Spinal cord (tissue), 10 donors: ENCODE data around the gene ITPK1. TPM values are rescaled to one million over a fixed set of nuclear protein-coding genes. Genes with fewer than 3 reads are reported as not detected.

Source experiments
- DNase-seq, 6 donors: peaks; one replicate each; pipeline versions ENCODE4 v3.0.0 to v3.0.0-alpha.2; 2013 to 2015; ENCODE audit warnings: low spot score in 6 of 6, low read depth in 4 of 6
- H3K27ac ChIP-seq: one replicate; pipeline ENCODE4 v1.5.1; 2013; ENCODE audit warnings: low read depth, low read length, control low read depth
- H3K27me3 ChIP-seq: one replicate; pipeline ENCODE4 v1.6.1; 2013; ENCODE audit warnings: low read length; ENCODE audit not compliant: control insufficient read depth, insufficient read depth
- H3K36me3 ChIP-seq: one replicate; pipeline ENCODE4 v1.6.1; 2013; ENCODE audit warnings: low read length; ENCODE audit not compliant: control insufficient read depth, insufficient read depth
- H3K4me1 ChIP-seq: one replicate; pipeline ENCODE4 v1.6.1; 2013; ENCODE audit warnings: low read length; ENCODE audit not compliant: control insufficient read depth, insufficient read depth
- H3K4me3 ChIP-seq: one replicate; pipeline ENCODE4 v1.5.1; 2013; ENCODE audit warnings: low read depth, low read length, control low read depth
- H3K9me3 ChIP-seq: one replicate; pipeline ENCODE4 v1.6.1; 2013; ENCODE audit warnings: low read length; ENCODE audit not compliant: control insufficient read depth, insufficient read depth
- WGBS: methylation state at CpG from one replicate; pipeline ENCODE4 v1.1.5; 2013; ENCODE audit warnings: missing lambda C conversion rate; ENCODE audit not compliant: insufficient coverage; 5-methylcytosine and 5-hydroxymethylcytosine counted together
- polyA plus RNA-seq, 2 donors: library from polyadenylated mRNA; unstranded; fragments of 120-200 nt; gene quantifications; one replicate each; pipeline ENCODE4 v1.2.1, GENCODE V29; 2013; ENCODE audit not compliant: insufficient read length in 2 of 2
- total RNA-seq, 2 donors: library from RNA; depleted of rRNA in 1 of 2; stranded (reverse); fragments of 120-200 nt in 1 of 2; fragments of >200 nt in 1 of 2; gene quantifications; one replicate each; pipeline versions ENCODE4 v1.2.3 to v1.2.4, GENCODE V29; 2013 to 2014
- donor health status: healthy.

Gene ITPK1
- total and polyA plus RNA-seq, 4 donors = 33.8 to 147 (median 83.3) TPM

GRCh38 chr14:92938890-92939671 lies 176.6 kb downstream of the ITPK1 start:
- H3K27me3 ChIP-seq = no peaks in the 10 kb centered on the region
- H3K9me3 ChIP-seq = no peaks in the 10 kb centered on the region
- WGBS = 92% methylated on average over 22 of the region's 27 CpGs
- H3K4me1 ChIP-seq = peaks cover 12% of the 10 kb centered on the region
- no peak overlapping the region for H3K4me3 ChIP-seq
- no peak for DNase-seq
- H3K27ac ChIP-seq = no peak overlapping the region
- H3K36me3 ChIP-seq = peaks cover 86% of the 10 kb centered on the region

- 72% methylated on average over 9 of the region's 9 CpGs for WGBS
- Histone ChIP-seq H3K4me3 (no peak overlapping the region), H3K27ac (no peak overlapping the region), H3K36me3 (peaks cover 86% of the 10 kb centered on the region), H3K27me3 (no peaks in the 10 kb centered on the region), H3K9me3 (no peaks in the 10 kb centered on the region), H3K4me1 (peaks cover 12% of the 10 kb centered on the region)
- DNase-seq = peak in 1 of 6 donors; percentile 54
Measured at GRCh38 chr14:92938235-92938875, 177.4 kb downstream of the ITPK1 start.

- Histone ChIP-seq H3K4me3 (no peak overlapping the region), H3K4me1 (peaks cover 12% of the 10 kb centered on the region), H3K36me3 (peaks cover 86% of the 10 kb centered on the region), H3K9me3 (no peaks in the 10 kb centered on the region), H3K27me3 (no peaks in the 10 kb centered on the region), H3K27ac (no peak overlapping the region)
- 89% methylated on average over 11 of the region's 16 CpGs for WGBS
- DNase-seq = peak in 1 of 6 donors; percentile 69
Measured at GRCh38 chr14:92937051-92937937, 178.4 kb downstream of the ITPK1 start.

GRCh38 chr14:92936085-92936484 lies 179.6 kb downstream of the ITPK1 start:
- Histone ChIP-seq H3K27ac (no peak overlapping the region), H3K9me3 (no peaks in the 10 kb centered on the region), H3K4me1 (peaks cover 12% of the 10 kb centered on the region), H3K27me3 (no peaks in the 10 kb centered on the region), H3K4me3 (no peak overlapping the region), H3K36me3 (peaks cover 85% of the 10 kb centered on the region)
- WGBS = 97% methylated on average over 11 of the region's 11 CpGs
- DNase-seq = no peak

- Histone ChIP-seq H3K27me3 (no peaks in the 10 kb centered on the region), H3K27ac (no peak overlapping the region), H3K36me3 (peaks cover 80% of the 10 kb centered on the region), H3K4me3 (no peak overlapping the region), H3K9me3 (no peaks in the 10 kb centered on the region), H3K4me1 (peaks cover 12% of the 10 kb centered on the region)
- 89% methylated on average over 11 of the region's 11 CpGs for WGBS
- no peak for DNase-seq
Measured at GRCh38 chr14:92935446-92935845, 180.3 kb downstream of the ITPK1 start.

- Histone ChIP-seq H3K4me3 (no peak overlapping the region), H3K4me1 (peaks cover 12% of the 10 kb centered on the region), H3K27ac (no peak overlapping the region), H3K36me3 (peaks cover 81% of the 10 kb centered on the region), H3K9me3 (no peaks in the 10 kb centered on the region), H3K27me3 (no peaks in the 10 kb centered on the region)
- 86% methylated on average over 17 of the region's 19 CpGs for WGBS
- no peak for DNase-seq
Measured at GRCh38 chr14:92934196-92935085, 181.3 kb downstream of the ITPK1 start.

GRCh38 chr14:92933481-92933880 lies 182.2 kb downstream of the ITPK1 start:
- no peaks in the 10 kb centered on the region for H3K27me3 ChIP-seq
- no peak overlapping the region for H3K27ac ChIP-seq
- peaks cover 4% of the 10 kb centered on the region for H3K4me1 ChIP-seq
- H3K4me3 ChIP-seq = no peak overlapping the region
- no peaks in the 10 kb centered on the region for H3K9me3 ChIP-seq
- no peak for DNase-seq
- 86% methylated on average over 3 of the region's 8 CpGs for WGBS
- H3K36me3 ChIP-seq = peaks cover 79% of the 10 kb centered on the region

- H3K4me1 ChIP-seq = no peaks in the 10 kb centered on the region
- no peak for DNase-seq
- H3K9me3 ChIP-seq = no peaks in the 10 kb centered on the region
- 83% methylated on average over 28 of the region's 35 CpGs for WGBS
- H3K36me3 ChIP-seq = peaks cover 78% of the 10 kb centered on the region
- no peak overlapping the region for H3K4me3 ChIP-seq
- no peak overlapping the region for H3K27ac ChIP-seq
- H3K27me3 ChIP-seq = no peaks in the 10 kb centered on the region
Measured at GRCh38 chr14:92932448-92933395, 183.0 kb downstream of the ITPK1 start.
